HG02798 (cell line): Measurements from ENCODE around the gene EBF3.

Source experiments
- ATAC-seq: cut with Tn5 transposase; IDR thresholded peaks from one replicate; pipeline ENCODE4 v1.9.1; 2021; ENCODE audit warnings: mild to moderate bottlenecking; ENCODE audit not compliant: unreplicated experiment, poor library complexity

EBF3 gene

DNA sequence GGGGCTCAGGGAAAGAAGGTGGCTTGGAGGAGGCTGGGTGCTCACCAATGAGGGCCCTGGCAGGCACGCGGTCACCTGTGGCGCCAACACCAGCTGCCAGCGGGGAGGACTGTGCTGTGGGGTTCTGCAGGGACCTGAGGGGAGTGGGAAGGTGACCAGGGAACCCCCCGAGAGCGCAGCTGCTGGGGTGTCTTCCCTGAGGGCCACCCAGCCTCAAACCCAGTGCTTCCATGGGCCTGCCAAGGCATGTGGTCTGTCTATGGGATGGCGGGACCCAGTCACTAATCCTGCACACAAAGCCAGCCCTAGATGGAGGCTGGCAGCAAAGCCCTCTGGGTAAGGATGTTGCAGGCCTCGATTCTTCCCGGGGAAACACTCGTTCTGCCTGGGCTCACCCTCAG is 117.1 kb downstream of the EBF3 start:
- no peak for ATAC-seq

- ATAC-seq = no peak
These were observed 118.8 kb downstream of the EBF3 start for GRCh38 chr10:129845111-129845753.

- ATAC-seq = no peak
These were observed 119.8 kb downstream of the EBF3 start for GRCh38 chr10:129844216-129844766.

- no peak for ATAC-seq
These were observed 120.4 kb downstream of the EBF3 start for GRCh38 chr10:129843702-129844101.

DNA sequence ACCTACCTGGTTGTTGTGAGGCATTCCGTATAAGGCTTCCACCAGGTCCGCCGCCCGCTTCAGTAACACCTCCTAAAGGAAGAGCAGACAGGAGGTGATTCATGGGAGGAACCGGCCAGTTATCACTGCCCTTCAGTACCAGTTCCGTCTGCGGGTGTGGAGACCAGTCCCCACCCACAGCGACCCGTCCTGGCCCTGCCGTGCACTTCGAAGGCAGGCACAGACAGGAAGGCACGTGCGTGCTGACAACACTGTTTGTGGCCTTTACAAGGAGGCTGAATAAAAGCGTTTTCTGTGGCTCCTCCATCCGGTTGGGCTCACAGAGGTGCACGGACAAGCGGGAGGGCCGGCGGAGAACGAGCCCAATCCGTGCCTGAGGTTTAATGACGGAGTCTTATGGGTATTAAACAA is 120.9 kb downstream of the EBF3 start:
- no peak for ATAC-seq

- no peak for ATAC-seq
These were observed 122.0 kb downstream of the EBF3 start for GRCh38 chr10:129842031-129842430.

DNA sequence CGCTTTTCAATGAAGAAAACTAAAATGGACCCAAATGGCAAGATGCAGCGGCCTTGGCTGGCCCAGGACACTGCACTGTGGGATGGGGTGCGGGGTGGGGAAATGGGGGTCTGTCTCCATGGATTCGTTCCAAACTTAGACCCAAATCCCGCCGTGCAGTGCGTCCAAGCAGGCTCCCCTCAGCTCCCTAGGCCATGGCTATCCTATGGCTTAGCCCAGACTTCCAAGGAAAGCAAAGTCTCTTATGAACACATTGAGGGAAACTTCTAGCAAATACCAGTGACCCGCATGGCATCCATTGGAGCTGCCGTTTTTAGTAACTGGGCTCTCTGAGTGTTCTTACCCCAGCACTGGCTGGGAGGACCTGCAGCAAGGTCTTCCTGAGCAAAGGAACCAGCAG is 122.5 kb downstream of the EBF3 start:
- no peak for ATAC-seq

DNA sequence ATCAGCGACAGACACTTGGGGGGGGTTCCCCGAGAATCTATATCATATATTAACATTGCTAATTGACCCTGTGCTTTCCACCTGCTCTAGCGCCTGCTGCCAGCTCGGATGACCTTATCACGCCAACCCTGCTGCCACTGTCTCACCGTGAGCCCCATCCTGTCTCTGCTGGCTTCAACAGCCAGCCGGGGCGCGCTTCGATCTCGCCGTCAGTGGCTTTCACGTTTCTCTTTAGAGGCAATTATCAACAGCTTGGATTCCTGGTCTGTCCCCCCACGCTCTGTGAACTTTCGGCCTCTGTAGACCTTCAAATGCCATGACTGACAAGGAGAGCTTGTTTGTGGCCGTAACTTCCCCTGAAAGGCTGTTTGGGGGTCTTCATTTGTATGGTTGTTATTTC is 123.0 kb downstream of the EBF3 start:
- ATAC-seq = no peak

GRCh38 chr10:129840196-129840590 is 123.9 kb downstream of the EBF3 start:
- ATAC-seq = no peak

GRCh38 chr10:129839285-129840195 is 124.5 kb downstream of the EBF3 start:
- ATAC-seq = no peak

- ATAC-seq = no peak
These were observed 125.3 kb downstream of the EBF3 start for GRCh38 chr10:129838794-129839193.

GRCh38 chr10:129837909-129838582 is 126.0 kb downstream of the EBF3 start:
- ATAC-seq = no peak

GRCh38 chr10:129836253-129836652 is 127.8 kb downstream of the EBF3 start:
- ATAC-seq = no peak

GRCh38 chr10:129833994-129834739 is 129.9 kb downstream of the EBF3 start:
- ATAC-seq = no peak

GRCh38 chr10:129833468-129833950 is 130.6 kb downstream of the EBF3 start:
- ATAC-seq = no peak

DNA sequence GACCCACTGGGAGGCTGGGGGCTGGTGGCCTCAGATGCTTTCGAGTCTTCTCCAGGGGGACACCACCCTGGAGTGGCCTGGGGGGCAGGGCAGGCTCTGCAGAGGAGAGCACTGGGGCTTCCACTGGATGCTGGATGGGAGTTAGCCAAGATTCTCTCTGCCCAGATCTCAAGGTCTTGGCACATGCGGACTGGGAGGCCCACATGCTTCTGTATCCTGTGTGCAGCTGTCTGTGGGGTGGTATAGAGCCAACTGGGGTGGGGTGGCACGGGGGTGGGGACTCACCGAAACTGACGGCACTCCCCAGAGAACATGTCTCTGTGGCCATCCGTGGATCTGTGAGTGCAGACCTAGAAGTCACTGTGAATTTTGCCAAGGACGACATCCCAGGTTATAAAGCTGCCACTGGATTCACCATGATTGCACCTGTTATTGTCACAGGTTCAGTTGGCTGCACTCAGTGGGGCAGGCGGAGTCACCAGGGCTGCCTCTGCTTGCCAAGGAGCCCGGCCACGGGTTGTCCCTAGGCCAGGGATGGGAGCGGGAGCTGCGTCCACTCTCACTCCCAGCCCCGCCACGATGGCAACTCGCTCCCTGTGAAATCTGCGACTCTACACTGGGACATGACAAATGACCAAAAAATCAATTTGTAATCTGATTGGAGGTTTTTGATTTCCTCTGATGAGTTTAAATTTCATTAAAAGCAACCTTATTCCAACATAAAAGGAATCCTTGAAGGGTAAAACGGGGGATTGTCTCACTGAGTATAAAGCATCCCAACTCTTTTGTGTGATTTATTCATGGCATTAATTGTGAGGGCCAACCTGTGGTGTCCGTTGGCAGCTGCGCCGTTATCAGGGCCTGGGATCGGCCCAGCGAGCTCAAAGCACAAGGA is 131.3 kb downstream of the EBF3 start:
- ATAC-seq = no peak

DNA sequence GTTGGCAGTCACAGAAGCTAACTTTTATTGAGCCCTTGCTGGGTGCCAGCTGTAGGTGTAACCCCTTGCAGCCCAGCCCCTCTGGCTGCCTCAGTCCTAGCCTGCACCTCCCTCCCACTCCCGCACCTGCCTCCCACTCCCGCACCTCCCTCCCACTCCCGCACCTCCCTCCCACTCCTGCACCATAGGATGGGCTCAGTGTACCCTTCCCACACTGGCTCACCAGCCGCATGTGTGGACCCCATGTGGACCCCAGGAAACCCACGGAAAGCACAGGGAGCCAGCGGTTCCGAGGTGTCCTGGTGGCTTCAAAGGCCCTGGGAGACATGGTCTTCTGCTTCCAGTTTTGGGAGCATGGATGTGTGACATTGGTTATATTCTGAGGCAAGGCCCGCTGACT is 132.9 kb downstream of the EBF3 start:
- ATAC-seq = no peak

- ATAC-seq = no peak
These were observed 138.2 kb downstream of the EBF3 start for GRCh38 chr10:129825826-129826225.

DNA sequence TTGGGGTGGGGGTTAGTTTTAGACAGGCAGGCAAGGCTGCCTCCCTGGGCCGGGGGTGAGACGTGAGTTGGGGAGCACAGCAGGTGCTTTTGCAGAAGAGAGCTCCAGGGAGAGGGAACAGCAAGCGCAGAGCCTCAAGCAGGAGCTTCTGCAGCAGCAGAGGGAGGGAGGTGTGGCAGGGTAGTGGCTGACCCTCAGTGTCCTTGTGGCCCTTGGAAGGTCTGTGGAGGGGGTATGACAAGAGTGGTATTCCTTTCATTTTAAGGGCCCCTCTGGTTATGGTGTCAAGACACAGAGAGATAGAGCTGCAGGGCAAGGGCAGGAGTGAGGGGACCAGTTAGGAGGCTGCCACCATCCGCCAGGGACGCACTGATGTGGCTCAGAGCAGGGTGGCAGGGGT is 138.9 kb downstream of the EBF3 start:
- ATAC-seq = no peak
